Measurements from ENCODE around the gene MYO3B.

DNA sequence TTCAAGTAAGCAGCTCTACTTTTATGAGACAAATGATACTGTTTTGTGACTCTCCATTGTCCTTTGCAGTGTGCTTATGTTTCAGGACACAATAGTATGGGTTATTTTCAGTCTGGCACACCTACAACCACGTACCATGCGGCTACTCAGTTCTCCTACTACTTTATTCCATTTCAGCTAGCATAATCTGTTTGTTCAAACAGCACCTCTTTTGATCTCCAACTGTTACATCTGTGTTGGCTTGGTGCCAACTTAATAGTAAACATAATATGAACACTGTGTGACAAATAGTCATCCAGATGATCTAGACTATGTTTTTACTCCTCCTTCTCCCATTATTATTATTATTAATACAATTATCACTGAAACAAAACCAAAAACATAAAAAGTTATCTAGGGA, 40.5 kb downstream of the MYO3B start:
- TF ChIP-seq, protein P1, sequence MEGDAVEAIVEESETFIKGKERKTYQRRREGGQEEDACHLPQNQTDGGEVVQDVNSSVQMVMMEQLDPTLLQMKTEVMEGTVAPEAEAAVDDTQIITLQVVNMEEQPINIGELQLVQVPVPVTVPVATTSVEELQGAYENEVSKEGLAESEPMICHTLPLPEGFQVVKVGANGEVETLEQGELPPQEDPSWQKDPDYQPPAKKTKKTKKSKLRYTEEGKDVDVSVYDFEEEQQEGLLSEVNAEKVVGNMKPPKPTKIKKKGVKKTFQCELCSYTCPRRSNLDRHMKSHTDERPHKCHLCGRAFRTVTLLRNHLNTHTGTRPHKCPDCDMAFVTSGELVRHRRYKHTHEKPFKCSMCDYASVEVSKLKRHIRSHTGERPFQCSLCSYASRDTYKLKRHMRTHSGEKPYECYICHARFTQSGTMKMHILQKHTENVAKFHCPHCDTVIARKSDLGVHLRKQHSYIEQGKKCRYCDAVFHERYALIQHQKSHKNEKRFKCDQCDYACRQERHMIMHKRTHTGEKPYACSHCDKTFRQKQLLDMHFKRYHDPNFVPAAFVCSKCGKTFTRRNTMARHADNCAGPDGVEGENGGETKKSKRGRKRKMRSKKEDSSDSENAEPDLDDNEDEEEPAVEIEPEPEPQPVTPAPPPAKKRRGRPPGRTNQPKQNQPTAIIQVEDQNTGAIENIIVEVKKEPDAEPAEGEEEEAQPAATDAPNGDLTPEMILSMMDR (IDR thresholded peaks at IDR 0.05), result no peak
- TF ChIP-seq POLR2A (IDR thresholded peaks at IDR 0.05), result no peak
